Uterus (tissue), 4 donors: Measurements from ENCODE around the gene STYXL1. TPM values are rescaled to one million over a fixed set of nuclear protein-coding genes. Genes with fewer than 3 reads are reported as not detected.
"Not testable (repeated sequence)": the region's sequence is repeated elsewhere in the genome, so short reads cannot be mapped to it uniquely, and the experiment has no call there.

ENCODE experiments used
- DNase-seq, 2 donors: peaks; one replicate each; pipeline ENCODE4 v3.0.0-alpha.2; 2019 to 2020
- H3K27ac ChIP-seq, 2 donors: fragments of 200-600 bp; sonication (generic); 1 replicate in 1 of 2; 2 replicates in 1 of 2; pipeline ENCODE4 v1.5.1; 2016 to 2018
- H3K27me3 ChIP-seq, 2 donors: fragments of 200-600 bp; sonication (generic); one replicate each; pipeline ENCODE4 v1.5.1; 2018 to 2019; ENCODE audit warnings: control low read depth in 1 of 2
- H3K36me3 ChIP-seq, 2 donors: fragments of 200-600 bp; sonication (generic); one replicate each; pipeline ENCODE4 v1.5.1; 2019; ENCODE audit warnings: control low read depth in 1 of 2
- H3K4me1 ChIP-seq, 2 donors: fragments of 200-600 bp; sonication (generic); one replicate each; pipeline ENCODE4 v1.5.1; 2018 to 2019; ENCODE audit warnings: control low read depth in 1 of 2
- H3K4me3 ChIP-seq, 2 donors: fragments of 200-600 bp; sonication (generic); 1 replicate in 1 of 2; 2 replicates in 1 of 2; pipeline ENCODE4 v1.5.1; 2018 to 2019; ENCODE audit warnings: mild to moderate bottlenecking in 1 of 2
- H3K9me3 ChIP-seq, 2 donors: fragments of 200-600 bp; sonication (generic); one replicate each; pipeline ENCODE4 v1.5.1; 2019; ENCODE audit warnings: control low read depth in 1 of 2
- POLR2A ChIP-seq, 2 donors: fragments of 450-650 bp; IDR thresholded peaks; one replicate each; pipeline ENCODE4 v1.6.1; 2016; ENCODE audit warnings: antibody characterized with exemption in 2 of 2, mild to moderate bottlenecking in 1 of 2, moderate library complexity in 1 of 2
- intact Hi-C: fragments of 100-400 bp; cut with DNase I; formaldehyde crosslinking; loops from one replicate; pipeline ENCODE4 v1.15.1; 2023; ENCODE audit warnings: low total_unique reads
- total RNA-seq, 4 donors: library from RNA; depleted of rRNA in 3 of 4; stranded (reverse); fragments of >200 nt in 3 of 4; gene quantifications; one replicate each; pipeline versions ENCODE4 v1.1.0 to v1.2.4, GENCODE V29; 2014 to 2023
- TF ChIP-seq, protein P1 (sequence below), 4 experiments: fragments of 200-600 bp in 2 of 4; fragments of 450-650 bp in 2 of 4; sonication (generic) in 2 of 4; IDR thresholded peaks; one replicate each; pipeline ENCODE4 v1.5.1; 2016 to 2019; ENCODE audit warnings: antibody characterized with exemption in 4 of 4, mild to moderate bottlenecking in 2 of 4, moderate library complexity in 1 of 4
- donor health status: DM: yes; HTN: yes; CAD: no.

Gene STYXL1
- total RNA-seq, 4 donors from 2014 or later = 4.4 to 27.3 (median 14.1) TPM

GRCh38 chr7:76009672-76010600 lies 37.9 kb downstream of the STYXL1 start:
- H3K36me3 ChIP-seq = no peaks in the 10 kb centered on the region
- H3K4me1 ChIP-seq = no peaks in the 10 kb centered on the region
- H3K27ac ChIP-seq = no peak overlapping the region
- no peaks in the 10 kb centered on the region for H3K9me3 ChIP-seq
- intact Hi-C loops = no loop called here
- H3K4me3 ChIP-seq = no peak overlapping the region
- DNase-seq = no peak
- TF ChIP-seq POLR2A (IDR thresholded peaks at IDR 0.05) = no peak
- TF ChIP-seq, protein P1, sequence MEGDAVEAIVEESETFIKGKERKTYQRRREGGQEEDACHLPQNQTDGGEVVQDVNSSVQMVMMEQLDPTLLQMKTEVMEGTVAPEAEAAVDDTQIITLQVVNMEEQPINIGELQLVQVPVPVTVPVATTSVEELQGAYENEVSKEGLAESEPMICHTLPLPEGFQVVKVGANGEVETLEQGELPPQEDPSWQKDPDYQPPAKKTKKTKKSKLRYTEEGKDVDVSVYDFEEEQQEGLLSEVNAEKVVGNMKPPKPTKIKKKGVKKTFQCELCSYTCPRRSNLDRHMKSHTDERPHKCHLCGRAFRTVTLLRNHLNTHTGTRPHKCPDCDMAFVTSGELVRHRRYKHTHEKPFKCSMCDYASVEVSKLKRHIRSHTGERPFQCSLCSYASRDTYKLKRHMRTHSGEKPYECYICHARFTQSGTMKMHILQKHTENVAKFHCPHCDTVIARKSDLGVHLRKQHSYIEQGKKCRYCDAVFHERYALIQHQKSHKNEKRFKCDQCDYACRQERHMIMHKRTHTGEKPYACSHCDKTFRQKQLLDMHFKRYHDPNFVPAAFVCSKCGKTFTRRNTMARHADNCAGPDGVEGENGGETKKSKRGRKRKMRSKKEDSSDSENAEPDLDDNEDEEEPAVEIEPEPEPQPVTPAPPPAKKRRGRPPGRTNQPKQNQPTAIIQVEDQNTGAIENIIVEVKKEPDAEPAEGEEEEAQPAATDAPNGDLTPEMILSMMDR (IDR thresholded peaks at IDR 0.05) = no peak
- no peaks in the 10 kb centered on the region for H3K27me3 ChIP-seq

GRCh38 chr7:76008156-76008687 lies 39.6 kb downstream of the STYXL1 start:
- no peaks in the 10 kb centered on the region for H3K4me1 ChIP-seq
- DNase-seq = no peak
- no peaks in the 10 kb centered on the region for H3K36me3 ChIP-seq
- H3K27me3 ChIP-seq = no peaks in the 10 kb centered on the region
- no peak overlapping the region for H3K27ac ChIP-seq
- H3K4me3 ChIP-seq = no peak overlapping the region
- intact Hi-C loops = no loop called here
- TF ChIP-seq POLR2A (IDR thresholded peaks at IDR 0.05) = no peak
- TF ChIP-seq, protein P1 (IDR thresholded peaks at IDR 0.05) = no peak
- H3K9me3 ChIP-seq = no peaks in the 10 kb centered on the region

DNA sequence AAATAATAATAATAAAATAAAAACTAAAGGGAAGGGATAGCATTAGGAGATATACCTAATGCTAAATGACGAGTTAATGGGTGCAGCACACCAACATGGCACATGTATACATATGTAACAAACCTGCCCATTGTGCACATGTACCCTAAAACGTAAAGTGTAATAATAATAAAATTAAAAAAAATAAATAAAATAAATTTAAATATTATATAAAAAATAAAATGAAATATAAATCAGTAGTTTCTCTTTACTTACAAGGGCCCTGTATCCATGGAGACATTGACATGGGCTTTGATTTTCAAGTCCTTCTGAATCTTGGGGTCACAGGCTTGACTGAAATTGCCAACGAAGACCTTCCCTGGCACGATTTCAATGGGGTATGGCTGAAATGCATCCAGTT lies 42.8 kb downstream of the STYXL1 start:
- H3K27ac ChIP-seq, H3K4me3 ChIP-seq, H3K36me3 ChIP-seq, intact Hi-C loops, DNase-seq, H3K27me3 ChIP-seq, H3K4me1 ChIP-seq, H3K9me3 ChIP-seq: not testable (repeated sequence)

GRCh38 chr7:76003351-76003750 lies 44.4 kb downstream of the STYXL1 start:
- intact Hi-C loops = no loop called here

GRCh38 chr7:76002822-76003221 lies 45.0 kb downstream of the STYXL1 start:
- H3K27ac ChIP-seq = no peak overlapping the region
- intact Hi-C loops = no loop called here
- no peaks in the 10 kb centered on the region for H3K9me3 ChIP-seq
- H3K27me3 ChIP-seq = no peaks in the 10 kb centered on the region
- H3K4me1 ChIP-seq = no peaks in the 10 kb centered on the region
- H3K4me3 ChIP-seq = no peak overlapping the region
- DNase-seq = no peak
- TF ChIP-seq, protein P1 (IDR thresholded peaks at IDR 0.05) = no peak
- TF ChIP-seq POLR2A (IDR thresholded peaks at IDR 0.05) = no peak
- H3K36me3 ChIP-seq = no peaks in the 10 kb centered on the region

More at GRCh38 chr7:76003351-76003750, 44.4 kb downstream of the STYXL1 start:
- no peaks in the 10 kb centered on the region for H3K4me1 ChIP-seq
- no peaks in the 10 kb centered on the region for H3K36me3 ChIP-seq
- H3K27me3 ChIP-seq = no peaks in the 10 kb centered on the region
- H3K4me3 ChIP-seq = no peak overlapping the region
- no peaks in the 10 kb centered on the region for H3K9me3 ChIP-seq
- no peak overlapping the region for H3K27ac ChIP-seq
- DNase-seq = no peak
- TF ChIP-seq, protein P1 (IDR thresholded peaks at IDR 0.05) = no peak
- no peak for TF ChIP-seq POLR2A (IDR thresholded peaks at IDR 0.05)
